Fibroblast of lung (primary cell): ENCODE data around the gene SRI.

ENCODE experiments used
- CTCF ChIP-seq, 2 donors: IDR thresholded peaks in 1 of 2; conservative IDR thresholded peaks in 1 of 2; 1 replicate in 1 of 2; 2 replicates in 1 of 2; pipeline ENCODE4 v1.5.1; 2011 to 2012; ENCODE audit warnings: low read length in 2 of 2, control low read depth in 1 of 2, inconsistent platforms in 1 of 2, low read depth in 1 of 2, mild to moderate bottlenecking in 1 of 2
- EZH2 ChIP-seq: IDR thresholded peaks from 2 replicates; pipeline ENCODE4 v1.5.1; 2012; ENCODE audit warnings: low read length, control low read depth, mild to moderate bottlenecking; ENCODE audit errors: missing control alignments

- TF ChIP-seq CTCF (conservative IDR thresholded peaks at IDR 0.05 in 1 of 2, IDR thresholded peaks at IDR 0.05 in 1 of 2; ENCODE audit: low read depth in 1 of 2, low read length in 2 of 2) (no peak), EZH2 (no peak)
Measured at GRCh38 chr7:88218429-88218745, 1.5 kb downstream of the SRI start.
